HG02943 (cell line): ENCODE measurements around the gene TSPAN14.

Experiments
- ATAC-seq: cut with Tn5 transposase; IDR thresholded peaks from one replicate; pipeline ENCODE4 v1.9.1; 2021; ENCODE audit warnings: mild to moderate bottlenecking, low read depth, moderate library complexity; ENCODE audit not compliant: unreplicated experiment

Gene TSPAN14

DNA sequence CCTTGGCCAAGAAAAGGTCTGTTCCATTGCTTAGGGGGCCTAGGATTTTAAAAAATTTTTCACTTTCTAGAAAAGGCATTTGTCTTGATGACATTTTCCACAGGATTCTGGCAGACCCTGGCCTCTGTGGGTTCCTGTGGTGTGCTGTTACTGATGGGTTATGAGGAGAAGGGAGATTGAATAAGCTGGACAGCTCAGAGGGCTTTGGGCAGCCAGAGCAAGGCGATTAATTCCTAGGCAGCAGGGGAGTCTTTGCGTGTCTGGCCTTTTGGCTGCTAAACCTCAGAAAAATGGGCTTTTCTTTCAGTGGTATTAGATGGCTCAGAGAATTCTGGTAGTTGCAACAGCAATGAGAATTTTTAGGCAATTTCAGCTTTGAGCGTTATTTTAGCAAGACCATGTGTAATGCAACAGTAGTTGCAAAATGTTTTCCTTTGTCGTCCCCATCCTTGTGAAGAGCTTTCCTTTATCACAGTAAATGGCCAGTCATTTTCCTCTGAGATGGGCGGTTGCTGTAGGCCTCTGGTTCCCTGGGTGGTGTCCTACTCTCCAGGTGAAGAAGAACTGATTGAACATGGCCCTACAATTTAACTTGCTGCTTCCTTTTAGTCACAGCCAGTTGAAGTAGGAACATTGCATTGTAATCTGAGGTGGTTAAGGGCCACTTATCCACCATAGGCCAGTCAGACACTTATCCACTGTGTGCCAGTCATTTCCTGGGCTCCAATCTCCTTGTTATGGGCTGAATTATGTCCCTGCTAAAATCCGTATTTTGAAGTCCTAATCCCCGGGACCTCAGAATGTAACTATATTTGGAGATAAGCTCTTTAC is 126.7 kb downstream of the TSPAN14 start:
- no peak for ATAC-seq

DNA sequence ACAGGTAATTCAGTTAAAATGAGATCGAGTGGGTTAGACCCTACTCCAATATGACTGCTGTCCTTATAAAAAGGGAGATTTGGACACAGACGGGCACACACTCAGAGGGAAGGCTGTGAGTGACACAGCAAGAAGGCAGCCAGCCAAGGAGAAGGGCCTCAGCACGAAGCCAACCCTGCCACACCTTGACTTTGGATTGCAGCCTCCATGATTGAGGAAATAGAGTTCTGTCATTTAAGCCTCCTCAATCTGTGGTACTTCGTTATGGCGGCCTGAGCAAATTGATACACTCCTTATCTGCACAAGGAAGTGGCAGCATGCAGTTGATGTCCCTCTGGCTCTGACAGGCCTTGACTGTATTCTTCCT is 127.3 kb downstream of the TSPAN14 start:
- no peak for ATAC-seq

DNA sequence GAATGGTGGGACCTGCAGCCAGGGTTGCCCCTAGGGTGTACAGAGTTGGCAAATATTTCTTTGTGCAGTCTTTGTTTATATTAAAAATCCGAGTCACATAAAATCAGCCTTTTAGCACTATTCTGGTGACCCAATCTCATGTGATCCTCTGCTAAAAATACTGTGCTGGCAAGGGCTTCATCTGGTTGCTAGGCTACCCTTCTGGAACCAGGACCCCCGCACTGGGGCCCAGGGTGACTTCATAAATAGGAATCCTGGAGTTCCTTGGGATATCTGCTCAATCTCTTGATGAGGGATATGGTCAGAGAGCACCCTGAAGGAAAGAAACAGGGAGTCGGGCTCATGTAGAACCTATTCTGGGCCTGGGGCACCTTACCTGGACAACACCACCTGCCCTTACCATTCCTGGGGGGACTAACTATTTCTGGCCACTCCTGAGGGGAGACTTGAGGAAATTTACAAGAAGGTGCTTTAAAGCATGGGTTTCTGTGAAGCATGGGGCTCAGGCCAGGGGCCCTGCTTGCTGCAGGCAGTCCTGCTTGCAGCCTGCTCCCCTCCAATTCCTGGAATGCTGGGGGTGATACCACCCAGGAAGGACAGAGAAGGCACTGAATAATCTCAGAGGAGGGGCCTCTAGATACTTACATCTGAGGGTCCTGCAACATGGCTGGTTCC is 128.3 kb downstream of the TSPAN14 start:
- no peak for ATAC-seq
